ENCODE data around the gene TRIM6.
"Not testable (repeated sequence)": the region's sequence is repeated elsewhere in the genome, so short reads cannot be mapped to it uniquely, and the experiment has no call there.

DNA sequence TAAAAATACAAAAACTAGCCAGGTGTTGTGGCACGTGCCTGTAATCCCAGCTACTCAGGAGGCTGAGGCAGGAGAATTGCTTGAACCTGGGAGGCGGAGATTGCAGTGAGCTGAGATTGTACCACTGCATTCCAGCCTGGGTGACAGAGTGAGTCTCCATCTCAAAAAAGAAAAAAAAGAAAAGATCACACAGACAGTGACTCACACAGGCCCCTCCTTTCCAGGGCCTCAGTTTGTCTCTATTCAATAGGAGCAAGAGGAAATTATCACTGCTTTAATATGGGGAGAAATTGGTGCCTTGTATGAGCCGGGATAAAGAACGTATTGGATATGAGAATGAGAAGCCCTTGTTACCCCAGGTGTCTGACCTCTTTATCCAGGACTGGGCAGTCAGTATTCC, 6.4 kb downstream of the TRIM6 start:
- TF ChIP-seq, protein P1, sequence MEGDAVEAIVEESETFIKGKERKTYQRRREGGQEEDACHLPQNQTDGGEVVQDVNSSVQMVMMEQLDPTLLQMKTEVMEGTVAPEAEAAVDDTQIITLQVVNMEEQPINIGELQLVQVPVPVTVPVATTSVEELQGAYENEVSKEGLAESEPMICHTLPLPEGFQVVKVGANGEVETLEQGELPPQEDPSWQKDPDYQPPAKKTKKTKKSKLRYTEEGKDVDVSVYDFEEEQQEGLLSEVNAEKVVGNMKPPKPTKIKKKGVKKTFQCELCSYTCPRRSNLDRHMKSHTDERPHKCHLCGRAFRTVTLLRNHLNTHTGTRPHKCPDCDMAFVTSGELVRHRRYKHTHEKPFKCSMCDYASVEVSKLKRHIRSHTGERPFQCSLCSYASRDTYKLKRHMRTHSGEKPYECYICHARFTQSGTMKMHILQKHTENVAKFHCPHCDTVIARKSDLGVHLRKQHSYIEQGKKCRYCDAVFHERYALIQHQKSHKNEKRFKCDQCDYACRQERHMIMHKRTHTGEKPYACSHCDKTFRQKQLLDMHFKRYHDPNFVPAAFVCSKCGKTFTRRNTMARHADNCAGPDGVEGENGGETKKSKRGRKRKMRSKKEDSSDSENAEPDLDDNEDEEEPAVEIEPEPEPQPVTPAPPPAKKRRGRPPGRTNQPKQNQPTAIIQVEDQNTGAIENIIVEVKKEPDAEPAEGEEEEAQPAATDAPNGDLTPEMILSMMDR (IDR thresholded peaks at IDR 0.05) = not testable (repeated sequence)
- TF ChIP-seq, protein P2, sequence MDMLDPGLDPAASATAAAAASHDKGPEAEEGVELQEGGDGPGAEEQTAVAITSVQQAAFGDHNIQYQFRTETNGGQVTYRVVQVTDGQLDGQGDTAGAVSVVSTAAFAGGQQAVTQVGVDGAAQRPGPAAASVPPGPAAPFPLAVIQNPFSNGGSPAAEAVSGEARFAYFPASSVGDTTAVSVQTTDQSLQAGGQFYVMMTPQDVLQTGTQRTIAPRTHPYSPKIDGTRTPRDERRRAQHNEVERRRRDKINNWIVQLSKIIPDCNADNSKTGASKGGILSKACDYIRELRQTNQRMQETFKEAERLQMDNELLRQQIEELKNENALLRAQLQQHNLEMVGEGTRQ (CRISPR knock-in tag; IDR thresholded peaks at IDR 0.05) = not testable (repeated sequence)
- TF ChIP-seq, protein P3, sequence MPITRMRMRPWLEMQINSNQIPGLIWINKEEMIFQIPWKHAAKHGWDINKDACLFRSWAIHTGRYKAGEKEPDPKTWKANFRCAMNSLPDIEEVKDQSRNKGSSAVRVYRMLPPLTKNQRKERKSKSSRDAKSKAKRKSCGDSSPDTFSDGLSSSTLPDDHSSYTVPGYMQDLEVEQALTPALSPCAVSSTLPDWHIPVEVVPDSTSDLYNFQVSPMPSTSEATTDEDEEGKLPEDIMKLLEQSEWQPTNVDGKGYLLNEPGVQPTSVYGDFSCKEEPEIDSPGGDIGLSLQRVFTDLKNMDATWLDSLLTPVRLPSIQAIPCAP (CRISPR knock-in tag; IDR thresholded peaks at IDR 0.05) = not testable (repeated sequence)
- TF ChIP-seq, protein P4, sequence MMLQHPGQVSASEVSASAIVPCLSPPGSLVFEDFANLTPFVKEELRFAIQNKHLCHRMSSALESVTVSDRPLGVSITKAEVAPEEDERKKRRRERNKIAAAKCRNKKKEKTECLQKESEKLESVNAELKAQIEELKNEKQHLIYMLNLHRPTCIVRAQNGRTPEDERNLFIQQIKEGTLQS (CRISPR knock-in tag; conservative IDR thresholded peaks at IDR 0.05) = not testable (repeated sequence)
- not testable (repeated sequence) for TF ChIP-seq ZNF232 (CRISPR knock-in tag; IDR thresholded peaks at IDR 0.05); CREB1 (CRISPR knock-in tag; IDR thresholded peaks at IDR 0.05); IRF2 (CRISPR knock-in tag; IDR thresholded peaks at IDR 0.05; ENCODE audit: borderline replicate concordance, low read depth); ETV6 (CRISPR knock-in tag; IDR thresholded peaks at IDR 0.05); RORB (CRISPR knock-in tag; IDR thresholded peaks at IDR 0.05)
- TF ChIP-seq, protein P5, sequence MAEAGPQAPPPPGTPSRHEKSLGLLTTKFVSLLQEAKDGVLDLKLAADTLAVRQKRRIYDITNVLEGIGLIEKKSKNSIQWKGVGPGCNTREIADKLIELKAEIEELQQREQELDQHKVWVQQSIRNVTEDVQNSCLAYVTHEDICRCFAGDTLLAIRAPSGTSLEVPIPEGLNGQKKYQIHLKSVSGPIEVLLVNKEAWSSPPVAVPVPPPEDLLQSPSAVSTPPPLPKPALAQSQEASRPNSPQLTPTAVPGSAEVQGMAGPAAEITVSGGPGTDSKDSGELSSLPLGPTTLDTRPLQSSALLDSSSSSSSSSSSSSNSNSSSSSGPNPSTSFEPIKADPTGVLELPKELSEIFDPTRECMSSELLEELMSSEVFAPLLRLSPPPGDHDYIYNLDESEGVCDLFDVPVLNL (CRISPR knock-in tag; IDR thresholded peaks at IDR 0.05; ENCODE audit: borderline replicate concordance, low read depth) = not testable (repeated sequence)
- TF ChIP-seq, protein P6, sequence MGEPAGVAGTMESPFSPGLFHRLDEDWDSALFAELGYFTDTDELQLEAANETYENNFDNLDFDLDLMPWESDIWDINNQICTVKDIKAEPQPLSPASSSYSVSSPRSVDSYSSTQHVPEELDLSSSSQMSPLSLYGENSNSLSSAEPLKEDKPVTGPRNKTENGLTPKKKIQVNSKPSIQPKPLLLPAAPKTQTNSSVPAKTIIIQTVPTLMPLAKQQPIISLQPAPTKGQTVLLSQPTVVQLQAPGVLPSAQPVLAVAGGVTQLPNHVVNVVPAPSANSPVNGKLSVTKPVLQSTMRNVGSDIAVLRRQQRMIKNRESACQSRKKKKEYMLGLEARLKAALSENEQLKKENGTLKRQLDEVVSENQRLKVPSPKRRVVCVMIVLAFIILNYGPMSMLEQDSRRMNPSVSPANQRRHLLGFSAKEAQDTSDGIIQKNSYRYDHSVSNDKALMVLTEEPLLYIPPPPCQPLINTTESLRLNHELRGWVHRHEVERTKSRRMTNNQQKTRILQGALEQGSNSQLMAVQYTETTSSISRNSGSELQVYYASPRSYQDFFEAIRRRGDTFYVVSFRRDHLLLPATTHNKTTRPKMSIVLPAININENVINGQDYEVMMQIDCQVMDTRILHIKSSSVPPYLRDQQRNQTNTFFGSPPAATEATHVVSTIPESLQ (CRISPR knock-in tag; IDR thresholded peaks at IDR 0.05) = not testable (repeated sequence)

Measured in WTC11 (cell line).